NCI-H146 treated with DMSO at 0.1 percent for 48 hours (cell line): ENCODE measurements around the gene CALU.

Source experiments
- DNase-seq: peaks from one replicate; lab custom pipeline; 2025; ENCODE audit not compliant: unreplicated experiment; lab: John Stamatoyannopoulos, UW

Gene CALU

GRCh38 chr7:128745706-128746105 is 6.5 kb downstream of the CALU start:
- no peak for DNase-seq

GRCh38 chr7:128747327-128748079 is 8.3 kb downstream of the CALU start:
- DNase-seq: no peak

- no peak for DNase-seq
Measured at GRCh38 chr7:128752251-128752650, 13.1 kb downstream of the CALU start.

DNA sequence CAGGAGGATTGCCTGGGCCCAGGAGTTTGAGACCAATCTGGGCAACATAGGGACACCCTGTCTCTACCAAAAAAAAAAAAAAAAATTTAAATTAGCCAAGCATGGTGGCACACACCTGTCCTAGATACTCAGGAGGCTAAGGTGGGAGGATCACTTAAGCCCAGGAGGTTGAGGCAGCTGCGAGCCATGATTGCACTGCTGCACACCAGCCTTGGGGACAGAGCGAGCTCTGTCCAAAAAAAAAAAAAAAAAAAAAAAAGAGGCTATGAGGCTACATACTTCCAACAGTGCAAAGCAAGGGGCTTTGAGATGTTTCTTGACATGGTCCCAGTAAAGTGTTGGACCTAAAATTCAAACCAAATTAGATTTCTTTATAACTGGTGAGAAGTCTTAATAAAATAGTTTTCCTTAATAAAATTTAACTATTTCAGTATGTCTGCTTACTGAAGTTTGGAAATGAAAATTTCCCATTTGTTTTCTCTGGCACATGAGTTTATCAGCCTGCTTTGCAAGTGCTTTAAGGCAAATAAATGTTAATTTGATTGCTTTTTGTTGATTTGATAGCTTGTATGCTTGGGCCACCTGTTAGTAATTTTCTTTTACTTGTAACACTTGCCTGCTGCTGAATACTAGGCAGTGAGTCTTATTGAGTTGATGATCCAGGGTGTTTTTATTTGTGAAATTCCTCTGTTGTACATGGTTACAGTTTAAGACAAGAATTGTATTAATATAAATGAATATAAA is 16.1 kb downstream of the CALU start:
- no peak for DNase-seq

GRCh38 chr7:128755819-128756476 is 16.8 kb downstream of the CALU start:
- no peak for DNase-seq

DNA sequence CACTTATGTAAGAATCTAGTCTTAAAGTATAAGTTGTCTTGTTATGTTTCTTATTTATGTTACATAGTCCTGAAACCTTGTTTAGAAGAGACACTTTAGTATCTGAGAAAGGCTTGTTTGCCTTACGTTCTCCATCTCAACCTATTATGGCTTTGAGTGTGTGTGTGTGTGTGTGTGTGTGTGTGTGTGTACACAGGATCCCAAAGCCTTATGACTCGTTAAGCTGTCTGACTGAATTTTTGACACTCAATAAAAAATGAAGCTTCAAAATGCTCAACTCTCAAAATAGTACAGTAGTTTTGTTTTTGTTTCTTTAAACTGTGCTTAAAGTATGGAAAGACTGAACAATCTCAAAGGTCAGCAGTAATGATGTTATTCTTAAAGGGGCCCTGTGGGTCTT is 18.0 kb downstream of the CALU start:
- no peak for DNase-seq

DNA sequence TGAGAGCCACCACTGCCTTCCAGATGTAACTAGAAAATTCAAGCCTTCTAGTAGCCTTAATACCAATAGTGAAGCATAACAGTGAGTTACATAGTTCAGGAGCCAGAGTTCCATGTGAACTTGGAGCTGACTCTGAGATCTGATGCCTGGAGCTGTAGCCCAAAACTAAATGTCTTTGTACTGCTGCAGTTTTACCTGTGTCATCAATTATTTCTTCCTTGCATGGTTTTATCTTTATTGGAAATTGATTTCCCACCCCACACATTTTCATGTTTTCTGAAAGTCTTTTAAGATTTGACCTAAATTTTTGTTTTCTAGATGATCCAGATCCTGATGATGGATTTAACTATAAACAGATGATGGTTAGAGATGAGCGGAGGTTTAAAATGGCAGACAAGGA is 19.4 kb downstream of the CALU start:
- DNase-seq: no peak

DNA sequence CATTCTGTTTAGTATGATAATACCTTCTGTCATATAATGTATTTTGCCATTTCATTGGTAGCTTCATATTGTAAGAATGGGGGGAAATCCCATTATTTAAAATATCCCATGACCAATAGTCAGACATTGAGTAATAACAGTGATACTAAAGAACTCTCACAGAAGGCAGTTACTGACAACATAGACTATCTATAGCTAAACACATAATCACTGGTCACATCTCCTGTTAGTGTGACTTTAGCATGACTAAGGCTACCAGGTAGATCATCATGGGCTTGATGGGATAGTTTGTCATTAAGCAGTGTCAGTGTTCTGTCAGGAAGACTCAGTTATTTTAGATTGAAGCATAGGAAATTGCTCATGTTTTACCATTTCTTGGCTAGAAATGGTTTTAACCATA is 20.1 kb downstream of the CALU start:
- DNase-seq: no peak

- no peak for DNase-seq
Measured at GRCh38 chr7:128763541-128763940, 24.4 kb downstream of the CALU start.

DNA sequence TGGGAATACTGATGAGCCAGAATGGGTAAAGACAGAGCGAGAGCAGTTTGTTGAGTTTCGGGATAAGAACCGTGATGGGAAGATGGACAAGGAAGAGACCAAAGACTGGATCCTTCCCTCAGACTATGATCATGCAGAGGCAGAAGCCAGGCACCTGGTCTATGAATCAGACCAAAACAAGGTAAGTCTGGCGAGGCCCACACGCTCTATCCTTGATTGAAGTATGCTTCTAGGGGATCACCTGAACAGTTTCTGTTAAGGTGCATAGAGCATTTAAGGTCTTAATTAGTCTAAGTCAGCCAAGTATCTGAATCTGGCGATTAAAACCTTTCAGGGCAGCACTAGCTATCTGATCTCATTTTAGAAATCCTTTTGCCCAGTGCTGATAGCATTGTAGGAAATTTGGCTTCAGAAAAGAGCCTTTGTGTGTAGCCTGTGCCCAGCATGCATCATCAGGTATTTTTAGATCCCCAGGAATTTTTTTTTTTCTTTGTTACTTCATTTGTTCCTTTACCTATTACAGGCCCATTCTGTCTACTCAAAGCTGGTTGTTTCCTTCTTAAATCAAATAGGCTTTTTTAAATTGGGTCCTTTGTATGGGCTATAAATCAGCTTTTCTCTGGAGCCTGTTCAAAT is 28.4 kb downstream of the CALU start:
- DNase-seq: no peak

- DNase-seq: no peak
Measured at GRCh38 chr7:128770233-128770632, 31.1 kb downstream of the CALU start.

GRCh38 chr7:128773604-128774003 is 34.4 kb downstream of the CALU start:
- DNase-seq: no peak

DNA sequence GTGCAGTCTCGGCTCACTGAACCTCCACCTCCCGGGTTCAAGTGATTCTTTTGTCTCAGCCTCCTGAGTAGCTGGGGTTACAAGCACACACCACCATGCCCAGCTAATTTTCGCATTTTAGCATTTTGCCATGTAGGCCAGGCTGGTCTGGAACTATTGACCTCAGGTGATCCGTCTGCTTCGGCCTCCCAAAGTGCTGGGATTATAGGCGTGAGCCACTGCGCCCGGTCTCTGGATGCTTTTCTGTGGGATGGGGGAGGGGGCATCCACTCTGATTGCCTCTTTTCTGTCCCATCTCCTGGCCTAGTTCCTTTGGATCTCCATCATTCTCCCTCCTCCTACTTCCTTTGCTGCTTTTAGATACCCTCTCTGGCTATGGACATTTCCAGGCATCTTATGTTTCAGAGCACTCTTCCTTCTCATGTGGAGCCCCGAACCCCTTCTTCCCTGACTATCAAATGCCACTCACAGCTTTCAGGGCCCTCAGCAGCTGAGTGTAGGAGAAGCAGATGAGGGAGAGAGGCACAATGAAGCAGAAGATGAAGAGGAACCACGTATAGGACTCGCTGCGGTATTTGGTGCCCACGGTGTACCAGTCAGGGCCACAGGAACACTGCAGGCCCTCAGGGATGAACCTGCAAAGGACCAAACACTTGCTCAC is 35.0 kb downstream of the CALU start:
- DNase-seq: no peak

GRCh38 chr7:128774921-128775320 is 35.8 kb downstream of the CALU start:
- DNase-seq: no peak

DNA sequence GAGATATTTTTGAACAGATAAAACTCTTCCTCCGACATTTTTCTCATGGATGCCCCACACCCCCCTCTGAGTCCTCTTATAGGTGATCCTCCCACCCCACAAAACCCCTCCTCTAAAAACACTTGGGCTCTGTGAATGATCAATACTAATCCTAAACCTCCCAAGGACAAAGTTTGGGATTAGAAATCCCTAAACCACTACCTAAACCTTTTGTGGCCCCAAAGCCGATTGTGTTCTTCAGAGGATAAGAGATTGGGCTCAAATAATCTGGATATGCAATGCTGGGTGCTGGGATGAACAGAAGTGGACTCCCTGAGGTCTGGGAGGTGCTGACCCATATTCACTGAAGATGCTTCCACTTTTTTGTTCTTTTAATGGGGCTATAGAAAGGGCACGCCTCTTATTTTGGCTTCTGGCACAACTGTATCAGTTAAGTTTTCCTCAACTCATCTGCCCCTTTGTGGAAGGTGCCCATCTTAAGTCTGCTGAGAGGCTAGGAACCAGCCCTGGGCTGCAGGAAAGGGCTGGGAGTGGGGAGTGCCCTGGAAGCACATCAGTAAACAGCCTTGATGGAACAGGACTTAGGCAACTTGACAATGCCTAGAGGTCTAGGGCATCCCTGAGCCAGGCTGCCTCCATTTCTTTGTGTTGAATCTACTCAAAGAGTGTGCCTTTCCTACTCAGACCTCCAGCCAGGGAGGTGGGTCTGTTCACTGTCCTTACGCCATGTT is 36.8 kb downstream of the CALU start, which contains the start of gene OPN1SW:
Gene OPN1SW (minus strand): TSS at position 51 of the 731 bp plus-strand sequence. CDS start 13 bp downstream, at position 38.
- DNase-seq: no peak

DNA sequence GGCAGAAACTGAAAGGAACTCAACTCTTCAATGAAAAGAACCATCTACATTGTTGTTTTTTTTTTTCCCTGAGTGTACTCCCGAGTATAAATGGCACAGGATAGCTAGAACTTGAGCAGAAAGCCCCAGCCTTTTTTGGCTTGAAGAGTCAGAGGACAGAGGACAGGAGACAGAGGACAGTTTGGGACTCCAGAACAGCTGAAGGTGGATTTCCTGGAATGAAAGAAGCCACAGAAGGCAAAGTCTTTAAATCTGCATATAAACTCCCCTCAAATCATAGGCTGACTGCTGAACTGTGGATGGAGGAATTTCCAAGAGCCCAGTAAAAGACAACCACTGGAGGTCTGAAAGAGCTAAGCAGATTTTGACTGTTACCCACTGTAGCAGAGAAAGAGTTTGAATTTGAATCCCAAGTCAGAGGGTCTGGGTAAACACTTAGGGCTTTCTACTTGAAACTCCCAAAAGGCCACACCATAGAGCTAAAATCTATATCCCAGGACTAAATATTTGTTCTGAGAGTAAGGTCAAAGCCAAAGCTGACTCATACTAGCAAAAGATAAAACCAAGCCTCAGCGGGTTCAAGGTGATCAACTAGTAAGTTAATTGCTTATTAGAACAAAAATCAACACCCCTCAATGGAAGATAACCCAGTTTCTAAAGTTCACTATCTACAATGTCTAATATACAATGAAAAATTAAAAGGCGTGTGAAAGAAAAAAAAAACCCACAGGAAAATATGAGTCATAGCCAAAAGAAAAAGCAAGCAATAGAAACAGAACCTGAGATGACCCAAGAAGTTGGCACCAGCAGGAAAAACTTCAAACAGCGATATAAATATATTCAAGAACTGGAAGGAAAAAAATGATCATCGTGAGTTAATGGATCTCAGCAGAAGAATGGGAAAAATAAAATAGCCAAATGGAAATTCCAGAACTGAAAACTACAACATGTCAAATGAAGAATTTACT is 38.3 kb downstream of the CALU start:
- no peak for DNase-seq

DNA sequence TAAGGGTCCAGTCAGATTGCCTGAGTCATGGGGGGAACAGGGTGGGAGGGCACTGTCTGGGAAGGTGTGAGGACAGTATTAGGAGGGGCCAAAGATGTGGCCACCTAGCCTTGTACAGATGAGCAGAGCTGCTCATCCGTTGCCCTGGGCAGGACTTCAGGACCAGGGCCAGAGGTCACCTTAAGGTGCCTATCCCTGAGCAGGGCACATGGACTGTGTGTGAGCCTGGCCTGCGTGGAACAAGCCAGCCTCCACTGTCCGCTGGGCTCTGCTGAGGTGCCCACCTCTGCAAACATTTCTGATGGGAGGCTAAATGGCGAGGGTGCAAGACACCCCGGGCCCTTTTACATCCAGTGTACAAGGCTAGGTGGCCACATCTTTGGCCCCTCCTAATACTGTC is 39.8 kb downstream of the CALU start:
- DNase-seq: no peak

GRCh38 chr7:128781126-128781525 is 42.0 kb downstream of the CALU start:
- no peak for DNase-seq

- DNase-seq: no peak
Measured at GRCh38 chr7:128781851-128782250, 42.7 kb downstream of the CALU start.
